GM12865 (cell line): Measurements from ENCODE around the gene KLHL21.
A peak's percentile ranks its signal among the peaks of the same experiment; 100 is the strongest.

Experiments
- DNase-seq: peaks from one replicate; pipeline ENCODE4 v3.0.0; 2010; ENCODE audit warnings: low read depth
- H3K4me3 ChIP-seq: 2 replicates; pipeline ENCODE4 v1.5.1; 2011; ENCODE audit warnings: mild to moderate bottlenecking, low read depth, low read length, control low read depth
- TF ChIP-seq, protein P1 (sequence below): IDR thresholded peaks from 2 replicates; pipeline ENCODE4 v1.5.1; 2011; ENCODE audit warnings: low read length, control low read depth, low read depth, inconsistent platforms; ENCODE audit not compliant: insufficient read depth; ENCODE audit errors: missing control alignments

KLHL21 gene

DNA sequence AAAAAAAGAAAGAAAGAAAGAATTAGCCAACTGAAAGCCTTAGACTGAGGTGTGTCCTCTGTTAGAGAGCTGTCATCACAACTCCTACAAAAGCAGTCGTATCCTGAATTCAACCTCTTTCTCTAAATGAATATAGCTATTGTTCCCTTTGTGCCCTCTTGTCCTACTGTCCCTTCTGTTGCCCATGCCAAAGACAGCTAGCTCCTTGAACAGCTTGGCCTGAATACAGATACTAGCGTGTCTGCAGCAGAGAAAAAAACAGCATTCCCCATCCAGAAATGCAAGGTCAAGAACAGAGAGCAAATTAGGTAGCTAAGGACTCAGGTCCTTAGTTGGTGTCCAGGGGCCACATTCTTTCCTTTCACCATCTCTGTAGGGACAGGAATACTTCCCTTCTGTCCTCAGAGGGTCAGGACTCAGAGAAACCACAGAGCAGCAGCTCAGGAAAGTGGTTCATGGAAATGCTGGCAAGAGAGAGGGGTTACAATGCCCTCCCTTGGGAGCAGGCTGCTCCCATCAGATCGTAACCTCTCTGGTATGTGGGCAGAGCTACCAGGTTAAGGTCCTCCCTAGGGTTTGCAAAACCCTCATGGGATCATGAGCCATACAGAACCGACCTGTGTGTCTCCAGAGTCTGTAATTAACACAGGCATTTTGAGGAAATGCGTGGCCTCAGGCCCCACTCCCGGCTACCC is 24.7 kb downstream of the KLHL21 start:
- H3K4me3 ChIP-seq: no peak overlapping the region
- DNase-seq: no peak
- TF ChIP-seq, protein P1, sequence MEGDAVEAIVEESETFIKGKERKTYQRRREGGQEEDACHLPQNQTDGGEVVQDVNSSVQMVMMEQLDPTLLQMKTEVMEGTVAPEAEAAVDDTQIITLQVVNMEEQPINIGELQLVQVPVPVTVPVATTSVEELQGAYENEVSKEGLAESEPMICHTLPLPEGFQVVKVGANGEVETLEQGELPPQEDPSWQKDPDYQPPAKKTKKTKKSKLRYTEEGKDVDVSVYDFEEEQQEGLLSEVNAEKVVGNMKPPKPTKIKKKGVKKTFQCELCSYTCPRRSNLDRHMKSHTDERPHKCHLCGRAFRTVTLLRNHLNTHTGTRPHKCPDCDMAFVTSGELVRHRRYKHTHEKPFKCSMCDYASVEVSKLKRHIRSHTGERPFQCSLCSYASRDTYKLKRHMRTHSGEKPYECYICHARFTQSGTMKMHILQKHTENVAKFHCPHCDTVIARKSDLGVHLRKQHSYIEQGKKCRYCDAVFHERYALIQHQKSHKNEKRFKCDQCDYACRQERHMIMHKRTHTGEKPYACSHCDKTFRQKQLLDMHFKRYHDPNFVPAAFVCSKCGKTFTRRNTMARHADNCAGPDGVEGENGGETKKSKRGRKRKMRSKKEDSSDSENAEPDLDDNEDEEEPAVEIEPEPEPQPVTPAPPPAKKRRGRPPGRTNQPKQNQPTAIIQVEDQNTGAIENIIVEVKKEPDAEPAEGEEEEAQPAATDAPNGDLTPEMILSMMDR: no peak

DNA sequence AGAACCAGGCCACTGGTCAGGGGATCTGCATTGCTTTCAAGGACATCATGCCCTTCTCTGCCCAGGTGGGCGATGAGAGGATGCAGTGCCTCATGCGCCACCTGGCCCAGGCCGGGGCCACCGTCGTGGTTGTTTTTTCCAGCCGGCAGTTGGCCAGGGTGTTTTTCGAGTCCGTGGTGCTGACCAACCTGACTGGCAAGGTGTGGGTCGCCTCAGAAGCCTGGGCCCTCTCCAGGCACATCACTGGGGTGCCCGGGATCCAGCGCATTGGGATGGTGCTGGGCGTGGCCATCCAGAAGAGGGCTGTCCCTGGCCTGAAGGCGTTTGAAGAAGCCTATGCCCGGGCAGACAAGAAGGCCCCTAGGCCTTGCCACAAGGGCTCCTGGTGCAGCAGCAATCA is 27.9 kb downstream of the KLHL21 start:
- TF ChIP-seq, protein P1: no peak
- H3K4me3 ChIP-seq: no peak overlapping the region
- DNase-seq: no peak

DNA sequence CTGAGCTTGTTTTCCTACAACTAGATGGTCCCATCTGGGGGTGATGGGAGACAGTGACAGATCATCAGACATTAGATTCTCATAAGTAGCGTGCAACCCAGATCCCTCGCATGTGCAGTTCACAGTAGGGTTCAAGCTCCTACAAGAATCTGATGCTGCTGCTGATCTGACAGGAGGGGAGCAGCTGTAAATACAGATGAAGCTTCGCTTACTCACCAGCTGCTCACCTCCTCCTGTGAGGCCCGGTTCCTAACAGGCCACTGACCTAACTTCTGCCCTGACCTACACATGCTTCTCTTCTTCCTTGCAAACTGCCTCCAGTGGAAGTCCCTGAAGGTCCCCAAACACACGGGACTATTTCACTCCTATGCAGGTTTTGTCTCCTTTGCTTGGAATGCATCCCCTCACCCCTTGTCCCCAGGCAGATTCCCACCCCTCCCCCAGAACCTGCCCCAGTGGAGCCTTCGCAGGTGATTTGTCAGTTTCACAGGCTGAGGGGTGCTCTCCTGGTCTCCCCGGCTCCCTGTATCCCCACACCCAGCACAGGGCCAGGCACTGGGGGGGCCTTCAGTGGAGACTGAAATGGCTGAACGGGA is 28.5 kb downstream of the KLHL21 start:
- DNase-seq: no peak
- TF ChIP-seq, protein P1: no peak
- H3K4me3 ChIP-seq: no peak overlapping the region

DNA sequence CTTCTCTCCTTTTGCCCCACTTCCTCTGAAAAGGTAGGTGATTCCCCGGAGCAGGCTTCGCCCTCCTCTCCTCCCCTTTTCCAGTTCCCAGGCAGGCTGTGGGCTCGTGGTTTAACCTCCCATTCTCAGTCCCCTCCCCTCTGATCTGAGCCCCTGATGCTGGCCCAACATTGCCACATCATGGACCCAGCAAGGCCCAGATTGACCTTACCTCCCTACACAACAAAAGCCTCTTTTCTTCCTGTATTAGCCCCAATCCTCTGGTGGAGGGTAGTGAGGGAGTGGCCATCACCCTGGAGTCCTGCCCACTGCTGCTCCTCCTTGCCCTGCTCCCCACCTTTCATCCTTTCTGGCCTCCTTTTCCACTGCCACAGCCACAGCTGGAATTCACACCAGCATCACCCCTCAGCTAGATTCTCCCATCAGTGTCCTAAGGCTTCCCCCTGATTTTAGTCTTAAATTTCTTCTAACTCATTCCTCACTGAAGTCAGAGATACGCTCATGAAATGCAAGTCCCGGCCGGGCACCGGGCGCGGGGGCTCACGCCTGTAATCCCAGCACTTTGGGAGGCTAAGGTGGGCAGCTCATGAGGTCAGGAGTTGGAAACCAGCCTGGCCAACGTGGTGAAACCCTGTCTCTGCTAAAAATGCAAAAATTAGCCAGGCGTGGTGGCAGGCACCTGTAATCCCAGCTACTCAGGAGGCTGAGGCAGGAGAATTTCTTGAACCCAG is 29.9 kb downstream of the KLHL21 start:
- TF ChIP-seq, protein P1: no peak
- no peak for DNase-seq
- no peak overlapping the region for H3K4me3 ChIP-seq

DNA sequence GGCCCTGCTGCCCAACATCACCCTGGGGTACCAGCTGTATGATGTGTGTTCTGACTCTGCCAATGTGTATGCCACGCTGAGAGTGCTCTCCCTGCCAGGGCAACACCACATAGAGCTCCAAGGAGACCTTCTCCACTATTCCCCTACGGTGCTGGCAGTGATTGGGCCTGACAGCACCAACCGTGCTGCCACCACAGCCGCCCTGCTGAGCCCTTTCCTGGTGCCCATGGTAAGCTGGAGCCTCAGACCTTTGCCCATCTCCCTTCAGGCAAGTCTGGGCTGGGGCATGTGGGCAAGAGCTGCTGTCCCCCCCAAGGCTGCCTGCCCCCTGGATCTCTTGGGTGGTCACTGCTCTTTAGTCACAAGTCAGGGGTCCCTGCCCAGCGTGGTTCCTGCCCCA is 31.7 kb downstream of the KLHL21 start:
- no peak overlapping the region for H3K4me3 ChIP-seq
- DNase-seq: no peak
- TF ChIP-seq, protein P1: no peak

DNA sequence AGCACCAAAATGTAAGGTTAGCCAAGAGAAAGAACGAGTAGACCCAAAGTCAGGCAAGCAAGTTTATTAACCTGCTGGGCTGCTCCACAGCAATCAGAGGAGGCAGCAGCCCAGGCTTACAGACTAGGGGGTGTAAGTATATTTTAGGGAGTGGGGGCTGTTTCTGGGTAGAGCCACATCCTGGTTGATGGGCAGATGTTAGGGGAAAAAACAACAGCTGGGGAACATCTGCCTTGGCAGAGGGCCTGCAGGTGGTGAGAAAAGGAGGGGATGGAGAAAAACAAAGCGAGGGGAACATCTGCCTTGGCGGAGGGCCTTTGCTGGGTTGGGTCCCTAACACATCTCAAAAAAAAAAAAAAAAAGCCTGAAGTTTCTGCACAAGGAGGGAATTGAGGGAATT is 32.6 kb downstream of the KLHL21 start:
- DNase-seq: peak; percentile 37
- H3K4me3 ChIP-seq: no peak overlapping the region
- TF ChIP-seq, protein P1: no peak
